GM12891 (cell line): Measurements from ENCODE around the gene IVL. TPM values are rescaled to one million over a fixed set of nuclear protein-coding genes. Genes with fewer than 3 reads are reported as not detected.

Experiments
- DNase-seq: peaks from one replicate; pipeline ENCODE4 v3.0.0; 2011; ENCODE audit warnings: low spot score; ENCODE audit not compliant: insufficient read length
- FAIRE-seq: peaks from 2 replicates; lab custom pipeline; 2011; peaks lifted over from hg19 to GRCh38; lab: Jason Lieb, UNC
- PAX5 ChIP-seq: IDR thresholded peaks from 2 replicates; pipeline ENCODE4 v1.6.1; 2011; ENCODE audit warnings: low read length, moderate library complexity, mild to moderate bottlenecking; ENCODE audit not compliant: insufficient read depth, severe bottlenecking
- POLR2A ChIP-seq: IDR thresholded peaks from 2 replicates; pipeline ENCODE4 v1.6.1; 2011; ENCODE audit warnings: low read depth, low read length, control low read depth
- POLR2AphosphoS5 ChIP-seq: IDR thresholded peaks from 2 replicates; pipeline ENCODE4 v1.6.1; 2011; ENCODE audit warnings: low read depth, low read length, control low read depth
- POU2F2 ChIP-seq: IDR thresholded peaks from 2 replicates; pipeline ENCODE4 v1.6.1; 2011; ENCODE audit warnings: low read depth, mild to moderate bottlenecking, control low read depth, low read length, moderate library complexity
- SPI1 ChIP-seq: IDR thresholded peaks from 2 replicates; pipeline ENCODE4 v1.6.1; 2011; ENCODE audit warnings: low read depth, low read length, control low read depth
- TAF1 ChIP-seq: IDR thresholded peaks from 2 replicates; pipeline ENCODE4 v1.6.1; 2011; ENCODE audit warnings: low read depth, low read length, control low read depth
- polyA plus RNA-seq: library from polyadenylated mRNA; unstranded; fragments of >200 nt; gene quantifications from one replicate; pipeline ENCODE4 v1.2.1, GENCODE V29; 2012; ENCODE audit warnings: low read depth, missing spikeins, inconsistent platforms; ENCODE audit not compliant: missing spikeins

IVL gene
- polyA plus RNA-seq = 0.95 TPM

- DNase-seq = no peak
- TF ChIP-seq SPI1 = 0 out of 2 replicates have a peak, but pooled peaks have one; percentile 0
- TF ChIP-seq PAX5 = no peak
- no peak for FAIRE-seq
Measured at GRCh38 chr1:152907686-152908601, at the start of gene IVL. IVL (plus strand) TSS chr1:152908546; CDS start chr1:152909798, 1,252 bp downstream.

- FAIRE-seq (no peak), DNase-seq (no peak)
- no peak for TF ChIP-seq SPI1
- TF ChIP-seq PAX5 = no peak
- no peak for TF ChIP-seq POU2F2
- TF ChIP-seq POLR2A = no peak
- TF ChIP-seq TAF1 = no peak
- no peak for TF ChIP-seq POLR2AphosphoS5
Measured at GRCh38 chr1:152859696-152860095, 48.6 kb upstream of the IVL start, which contains the start of gene LCE7A. LCE7A (plus strand) TSS chr1:152859996; CDS start chr1:152860698, 702 bp downstream.

GRCh38 chr1:152860129-152860528, 48.2 kb upstream of the IVL start:
- TF ChIP-seq TAF1 (no peak), PAX5 (no peak), POLR2AphosphoS5 (no peak), SPI1 (no peak), POLR2A (no peak), POU2F2 (no peak)
- FAIRE-seq (no peak), DNase-seq (no peak)

GRCh38 chr1:152861374-152861773, 47.0 kb upstream of the IVL start:
- DNase-seq (no peak), FAIRE-seq (no peak)
- TF ChIP-seq SPI1 (no peak), POLR2AphosphoS5 (no peak), PAX5 (no peak), POU2F2 (no peak), POLR2A (no peak), TAF1 (no peak)

GRCh38 chr1:152864443-152864842, 43.9 kb upstream of the IVL start:
- DNase-seq (no peak), FAIRE-seq (no peak)
- no peak for TF ChIP-seq POU2F2
- no peak for TF ChIP-seq SPI1
- no peak for TF ChIP-seq TAF1
- no peak for TF ChIP-seq POLR2AphosphoS5
- no peak for TF ChIP-seq PAX5
- TF ChIP-seq POLR2A = no peak

GRCh38 chr1:152866321-152866720, 42.0 kb upstream of the IVL start:
- FAIRE-seq = no peak
- TF ChIP-seq POU2F2 (no peak), POLR2AphosphoS5 (no peak), PAX5 (no peak), POLR2A (no peak), SPI1 (no peak), TAF1 (no peak)

GRCh38 chr1:152869808-152870419, 38.4 kb upstream of the IVL start:
- TF ChIP-seq TAF1 (no peak), POU2F2 (peak; percentile 39; the same call in 1 of the 2 replicates)
- DNase-seq = peak; percentile 44
- FAIRE-seq = peak; percentile 94

More at GRCh38 chr1:152866321-152866720, 42.0 kb upstream of the IVL start:
- no peak for DNase-seq

- TF ChIP-seq PAX5 (no peak), POU2F2 (no peak), TAF1 (no peak), POLR2A (no peak), SPI1 (no peak), POLR2AphosphoS5 (no peak)
- FAIRE-seq (peak; percentile 26), DNase-seq (no peak)
Measured at GRCh38 chr1:152870831-152871730, 37.3 kb upstream of the IVL start.

- DNase-seq (no peak), FAIRE-seq (no peak)
- no peak for TF ChIP-seq SPI1
- TF ChIP-seq TAF1 = no peak
- TF ChIP-seq POU2F2 = no peak
Measured at GRCh38 chr1:152871731-152872126, 36.6 kb upstream of the IVL start.
